ENCODE results near the gene INPP5D.

INPP5D gene

GRCh38 chr2:233226511-233227031, 166.4 kb downstream of the INPP5D start:
- no peak overlapping the region for H3K4me3 ChIP-seq (ENCODE audit: low read depth, low read length)
- TF ChIP-seq CTCF (IDR thresholded peaks at IDR 0.05; ENCODE audit: borderline replicate concordance, insufficient read depth, low read depth, low read length): no peak

- H3K4me3 ChIP-seq (ENCODE audit: low read depth, low read length): no peak overlapping the region
- no peak for TF ChIP-seq CTCF (IDR thresholded peaks at IDR 0.05; ENCODE audit: borderline replicate concordance, insufficient read depth, low read depth, low read length)
Measured at GRCh38 chr2:233227346-233227978, 167.3 kb downstream of the INPP5D start.

GRCh38 chr2:233228376-233228775, 168.2 kb downstream of the INPP5D start:
- no peak for TF ChIP-seq CTCF (IDR thresholded peaks at IDR 0.05; ENCODE audit: borderline replicate concordance, insufficient read depth, low read depth, low read length)
- H3K4me3 ChIP-seq (ENCODE audit: low read depth, low read length): no peak overlapping the region

GRCh38 chr2:233233618-233234230, 173.6 kb downstream of the INPP5D start:
- no peak overlapping the region for H3K4me3 ChIP-seq (ENCODE audit: low read depth, low read length)
- no peak for TF ChIP-seq CTCF (IDR thresholded peaks at IDR 0.05; ENCODE audit: borderline replicate concordance, insufficient read depth, low read depth, low read length)

- no peak for TF ChIP-seq CTCF (IDR thresholded peaks at IDR 0.05; ENCODE audit: borderline replicate concordance, insufficient read depth, low read depth, low read length)
- H3K4me3 ChIP-seq (ENCODE audit: low read depth, low read length): no peak overlapping the region
Measured at GRCh38 chr2:233234264-233234663, 174.1 kb downstream of the INPP5D start.

GRCh38 chr2:233234996-233235395, 174.9 kb downstream of the INPP5D start:
- no peak overlapping the region for H3K4me3 ChIP-seq (ENCODE audit: low read depth, low read length)
- TF ChIP-seq CTCF (IDR thresholded peaks at IDR 0.05; ENCODE audit: borderline replicate concordance, insufficient read depth, low read depth, low read length): no peak

GRCh38 chr2:233235977-233236376, 175.8 kb downstream of the INPP5D start:
- TF ChIP-seq CTCF (IDR thresholded peaks at IDR 0.05; ENCODE audit: borderline replicate concordance, insufficient read depth, low read depth, low read length): no peak
- no peak overlapping the region for H3K4me3 ChIP-seq (ENCODE audit: low read depth, low read length)

Data from GM12875 (cell line).